Uterus (tissue), 2 donors: ENCODE results near the gene MED10.

Experiments used
- POLR2A ChIP-seq, 2 donors: fragments of 450-650 bp; IDR thresholded peaks; one replicate each; pipeline ENCODE4 v1.6.1; 2016; ENCODE audit warnings: antibody characterized with exemption in 2 of 2, mild to moderate bottlenecking in 1 of 2, moderate library complexity in 1 of 2
- TF ChIP-seq, protein P1 (sequence below), 4 experiments: fragments of 200-600 bp in 2 of 4; fragments of 450-650 bp in 2 of 4; sonication (generic) in 2 of 4; IDR thresholded peaks; one replicate each; pipeline ENCODE4 v1.5.1; 2016 to 2019; ENCODE audit warnings: antibody characterized with exemption in 4 of 4, mild to moderate bottlenecking in 2 of 4, moderate library complexity in 1 of 4

DNA sequence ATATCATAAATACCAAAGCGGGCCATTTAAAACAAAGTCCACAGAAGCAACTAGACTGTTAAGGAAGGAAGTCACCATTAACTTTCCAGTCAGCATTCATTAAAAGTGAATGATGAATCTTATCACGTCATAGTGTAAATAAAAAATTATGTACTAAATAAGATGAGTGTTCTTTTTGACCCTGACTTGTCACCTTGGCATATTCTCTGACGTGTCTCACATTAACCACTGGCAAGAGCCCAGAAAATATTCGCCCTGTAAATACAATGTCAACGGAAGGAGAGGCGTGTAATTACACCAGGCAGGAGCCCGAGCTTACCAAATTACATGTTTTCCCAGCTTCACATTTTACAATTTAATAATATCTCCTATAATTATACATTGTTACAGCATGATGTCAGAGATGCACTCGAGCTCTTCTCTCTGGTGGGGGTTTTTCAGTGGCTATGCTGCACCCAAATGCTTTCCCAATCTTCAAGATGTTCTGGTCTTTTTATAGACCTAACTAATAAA lies 41.0 kb upstream of the MED10 start:
- TF ChIP-seq, protein P1, sequence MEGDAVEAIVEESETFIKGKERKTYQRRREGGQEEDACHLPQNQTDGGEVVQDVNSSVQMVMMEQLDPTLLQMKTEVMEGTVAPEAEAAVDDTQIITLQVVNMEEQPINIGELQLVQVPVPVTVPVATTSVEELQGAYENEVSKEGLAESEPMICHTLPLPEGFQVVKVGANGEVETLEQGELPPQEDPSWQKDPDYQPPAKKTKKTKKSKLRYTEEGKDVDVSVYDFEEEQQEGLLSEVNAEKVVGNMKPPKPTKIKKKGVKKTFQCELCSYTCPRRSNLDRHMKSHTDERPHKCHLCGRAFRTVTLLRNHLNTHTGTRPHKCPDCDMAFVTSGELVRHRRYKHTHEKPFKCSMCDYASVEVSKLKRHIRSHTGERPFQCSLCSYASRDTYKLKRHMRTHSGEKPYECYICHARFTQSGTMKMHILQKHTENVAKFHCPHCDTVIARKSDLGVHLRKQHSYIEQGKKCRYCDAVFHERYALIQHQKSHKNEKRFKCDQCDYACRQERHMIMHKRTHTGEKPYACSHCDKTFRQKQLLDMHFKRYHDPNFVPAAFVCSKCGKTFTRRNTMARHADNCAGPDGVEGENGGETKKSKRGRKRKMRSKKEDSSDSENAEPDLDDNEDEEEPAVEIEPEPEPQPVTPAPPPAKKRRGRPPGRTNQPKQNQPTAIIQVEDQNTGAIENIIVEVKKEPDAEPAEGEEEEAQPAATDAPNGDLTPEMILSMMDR (IDR thresholded peaks at IDR 0.05), result no peak
- TF ChIP-seq POLR2A (IDR thresholded peaks at IDR 0.05), result no peak
